ENCODE data around the gene ETV4.

GRCh38 chr17:43581613-43582012 lies 35.5 kb upstream of the ETV4 start:
- TF ChIP-seq, protein P1, sequence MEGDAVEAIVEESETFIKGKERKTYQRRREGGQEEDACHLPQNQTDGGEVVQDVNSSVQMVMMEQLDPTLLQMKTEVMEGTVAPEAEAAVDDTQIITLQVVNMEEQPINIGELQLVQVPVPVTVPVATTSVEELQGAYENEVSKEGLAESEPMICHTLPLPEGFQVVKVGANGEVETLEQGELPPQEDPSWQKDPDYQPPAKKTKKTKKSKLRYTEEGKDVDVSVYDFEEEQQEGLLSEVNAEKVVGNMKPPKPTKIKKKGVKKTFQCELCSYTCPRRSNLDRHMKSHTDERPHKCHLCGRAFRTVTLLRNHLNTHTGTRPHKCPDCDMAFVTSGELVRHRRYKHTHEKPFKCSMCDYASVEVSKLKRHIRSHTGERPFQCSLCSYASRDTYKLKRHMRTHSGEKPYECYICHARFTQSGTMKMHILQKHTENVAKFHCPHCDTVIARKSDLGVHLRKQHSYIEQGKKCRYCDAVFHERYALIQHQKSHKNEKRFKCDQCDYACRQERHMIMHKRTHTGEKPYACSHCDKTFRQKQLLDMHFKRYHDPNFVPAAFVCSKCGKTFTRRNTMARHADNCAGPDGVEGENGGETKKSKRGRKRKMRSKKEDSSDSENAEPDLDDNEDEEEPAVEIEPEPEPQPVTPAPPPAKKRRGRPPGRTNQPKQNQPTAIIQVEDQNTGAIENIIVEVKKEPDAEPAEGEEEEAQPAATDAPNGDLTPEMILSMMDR (IDR thresholded peaks at IDR 0.05; ENCODE audit: low read length), result no peak
- TF ChIP-seq EZH2 (IDR thresholded peaks at IDR 0.05; ENCODE audit: borderline replicate concordance, low read length), result no peak

Data from OCI-LY1 (cell line).